Measurements from ENCODE around the gene PAX8. TPM values are rescaled to one million over a fixed set of nuclear protein-coding genes. Genes with fewer than 3 reads are reported as not detected.

PAX8 gene
- total and polyA plus RNA-seq, 2 experiments from 2014 or later = 0.21 to 0.32 TPM

DNA sequence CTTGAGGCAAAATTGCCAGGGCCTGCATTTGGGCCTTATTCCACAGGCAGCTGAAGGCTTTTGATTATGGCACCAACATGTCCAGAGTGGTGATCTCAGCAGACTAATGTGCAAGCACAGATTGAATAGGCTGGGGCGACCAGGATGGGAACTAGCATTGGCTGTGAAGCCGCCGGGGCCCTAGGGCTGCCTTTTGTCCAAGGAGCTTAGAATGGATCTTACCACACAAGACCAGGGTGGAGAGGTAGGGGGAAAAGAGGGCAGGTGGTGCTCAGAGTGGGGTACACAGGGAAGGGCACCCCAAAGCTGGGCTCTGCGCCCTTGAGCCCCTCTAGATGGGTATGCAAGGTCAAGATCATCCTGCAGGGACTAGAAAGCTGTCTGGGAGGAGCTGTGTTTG, 81.9 kb downstream of the PAX8 start (continued):
- TF ChIP-seq ZNF462 (CRISPR knock-in tag; IDR thresholded peaks at IDR 0.05) = no peak
- TF ChIP-seq STAT1 (IDR thresholded peaks at IDR 0.05; ENCODE audit: unreplicated experiment) = no peak
- TF ChIP-seq ZNF331 (CRISPR knock-in tag; IDR thresholded peaks at IDR 0.05; ENCODE audit: low read depth) = no peak
- TF ChIP-seq EZH2phosphoT487 (IDR thresholded peaks at IDR 0.05; ENCODE audit: unreplicated experiment) = no peak
- TF ChIP-seq, protein P1, sequence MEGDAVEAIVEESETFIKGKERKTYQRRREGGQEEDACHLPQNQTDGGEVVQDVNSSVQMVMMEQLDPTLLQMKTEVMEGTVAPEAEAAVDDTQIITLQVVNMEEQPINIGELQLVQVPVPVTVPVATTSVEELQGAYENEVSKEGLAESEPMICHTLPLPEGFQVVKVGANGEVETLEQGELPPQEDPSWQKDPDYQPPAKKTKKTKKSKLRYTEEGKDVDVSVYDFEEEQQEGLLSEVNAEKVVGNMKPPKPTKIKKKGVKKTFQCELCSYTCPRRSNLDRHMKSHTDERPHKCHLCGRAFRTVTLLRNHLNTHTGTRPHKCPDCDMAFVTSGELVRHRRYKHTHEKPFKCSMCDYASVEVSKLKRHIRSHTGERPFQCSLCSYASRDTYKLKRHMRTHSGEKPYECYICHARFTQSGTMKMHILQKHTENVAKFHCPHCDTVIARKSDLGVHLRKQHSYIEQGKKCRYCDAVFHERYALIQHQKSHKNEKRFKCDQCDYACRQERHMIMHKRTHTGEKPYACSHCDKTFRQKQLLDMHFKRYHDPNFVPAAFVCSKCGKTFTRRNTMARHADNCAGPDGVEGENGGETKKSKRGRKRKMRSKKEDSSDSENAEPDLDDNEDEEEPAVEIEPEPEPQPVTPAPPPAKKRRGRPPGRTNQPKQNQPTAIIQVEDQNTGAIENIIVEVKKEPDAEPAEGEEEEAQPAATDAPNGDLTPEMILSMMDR (conservative IDR thresholded peaks at IDR 0.05; ENCODE audit: low read depth in 2 of 2) = no peak

DNA sequence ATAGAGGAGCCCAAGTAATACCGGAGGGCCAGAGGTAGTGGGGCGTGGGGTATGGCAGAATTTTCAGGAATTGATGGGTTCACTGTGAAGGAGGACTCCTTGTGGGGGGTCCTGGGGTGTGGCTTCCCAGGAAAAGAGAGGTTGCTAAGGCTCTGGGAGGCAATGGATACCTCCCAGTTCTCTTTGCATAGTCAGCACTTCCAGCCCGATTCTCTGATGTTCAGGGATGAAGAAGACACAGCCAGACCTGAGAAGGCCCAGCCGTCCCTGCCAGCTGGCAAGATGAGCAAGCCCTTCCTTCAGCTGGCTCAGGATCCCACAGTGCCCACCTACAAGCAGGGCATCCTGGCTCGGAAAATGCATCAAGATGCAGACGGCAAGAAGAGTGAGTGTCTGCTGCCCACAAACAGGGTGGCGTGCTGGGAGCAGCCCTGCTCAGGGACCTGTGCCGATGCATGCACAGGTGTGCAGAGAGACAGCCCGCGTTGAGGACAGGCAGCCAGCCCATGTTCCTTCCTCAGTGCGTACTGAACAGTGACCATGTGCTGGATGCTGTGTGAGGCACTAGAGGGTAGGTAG, 82.7 kb downstream of the PAX8 start:
- no peak overlapping the region for H3K27ac Mint-ChIP-seq
- no peaks in the 10 kb centered on the region for H3K79me2 ChIP-seq (replicated peaks; ENCODE audit: insufficient read depth)
- H3F3A ChIP-seq (replicated peaks; ENCODE audit: low read depth) = no peaks in the 10 kb centered on the region
- no peak overlapping the region for H3K27ac ChIP-seq (ENCODE audit: low read depth)
- H3K9me3 Mint-ChIP-seq = no peaks in the 10 kb centered on the region
- no peak for ATAC-seq
- H3K4me3 Mint-ChIP-seq = no peak overlapping the region
- no peaks in the 10 kb centered on the region; the same call in 2 of the 3 replicates for H3K4me1 Mint-ChIP-seq
- no peaks in the 10 kb centered on the region for H4K20me1 ChIP-seq (replicated peaks; ENCODE audit: insufficient read depth)
- no peaks in the 10 kb centered on the region for H3K36me3 ChIP-seq (ENCODE audit: insufficient read depth)
- H3K27me3 Mint-ChIP-seq (ENCODE audit: insufficient read depth, low read depth, poor library complexity) = peaks cover 3% of the 10 kb centered on the region
- H3K4me2 ChIP-seq = no peak overlapping the region
- H3K4me3 ChIP-seq = no peak overlapping the region
- H2AFZ ChIP-seq = no peak overlapping the region
- no peak for DNase-seq (ENCODE audit: low spot score)
- no peaks in the 10 kb centered on the region for H3K4me1 ChIP-seq (ENCODE audit: insufficient read depth)
- no peaks in the 10 kb centered on the region for H3K27me3 ChIP-seq (ENCODE audit: insufficient read depth)
- H3K36me3 Mint-ChIP-seq (ENCODE audit: low read depth) = no peaks in the 10 kb centered on the region
- no peaks in the 10 kb centered on the region for H3K9me2 ChIP-seq (ENCODE audit: insufficient read depth)
- TF ChIP-seq STAT1 (IDR thresholded peaks at IDR 0.05; ENCODE audit: unreplicated experiment) = no peak
- TF ChIP-seq CREB1 (CRISPR knock-in tag; IDR thresholded peaks at IDR 0.05; ENCODE audit: low read depth) = no peak
- no peak for TF ChIP-seq ZNF114 (CRISPR knock-in tag; IDR thresholded peaks at IDR 0.05)
- TF ChIP-seq, protein P2, sequence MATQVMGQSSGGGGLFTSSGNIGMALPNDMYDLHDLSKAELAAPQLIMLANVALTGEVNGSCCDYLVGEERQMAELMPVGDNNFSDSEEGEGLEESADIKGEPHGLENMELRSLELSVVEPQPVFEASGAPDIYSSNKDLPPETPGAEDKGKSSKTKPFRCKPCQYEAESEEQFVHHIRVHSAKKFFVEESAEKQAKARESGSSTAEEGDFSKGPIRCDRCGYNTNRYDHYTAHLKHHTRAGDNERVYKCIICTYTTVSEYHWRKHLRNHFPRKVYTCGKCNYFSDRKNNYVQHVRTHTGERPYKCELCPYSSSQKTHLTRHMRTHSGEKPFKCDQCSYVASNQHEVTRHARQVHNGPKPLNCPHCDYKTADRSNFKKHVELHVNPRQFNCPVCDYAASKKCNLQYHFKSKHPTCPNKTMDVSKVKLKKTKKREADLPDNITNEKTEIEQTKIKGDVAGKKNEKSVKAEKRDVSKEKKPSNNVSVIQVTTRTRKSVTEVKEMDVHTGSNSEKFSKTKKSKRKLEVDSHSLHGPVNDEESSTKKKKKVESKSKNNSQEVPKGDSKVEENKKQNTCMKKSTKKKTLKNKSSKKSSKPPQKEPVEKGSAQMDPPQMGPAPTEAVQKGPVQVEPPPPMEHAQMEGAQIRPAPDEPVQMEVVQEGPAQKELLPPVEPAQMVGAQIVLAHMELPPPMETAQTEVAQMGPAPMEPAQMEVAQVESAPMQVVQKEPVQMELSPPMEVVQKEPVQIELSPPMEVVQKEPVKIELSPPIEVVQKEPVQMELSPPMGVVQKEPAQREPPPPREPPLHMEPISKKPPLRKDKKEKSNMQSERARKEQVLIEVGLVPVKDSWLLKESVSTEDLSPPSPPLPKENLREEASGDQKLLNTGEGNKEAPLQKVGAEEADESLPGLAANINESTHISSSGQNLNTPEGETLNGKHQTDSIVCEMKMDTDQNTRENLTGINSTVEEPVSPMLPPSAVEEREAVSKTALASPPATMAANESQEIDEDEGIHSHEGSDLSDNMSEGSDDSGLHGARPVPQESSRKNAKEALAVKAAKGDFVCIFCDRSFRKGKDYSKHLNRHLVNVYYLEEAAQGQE (IDR thresholded peaks at IDR 0.05; ENCODE audit: unreplicated experiment) = no peak
- TF ChIP-seq NANOG (IDR thresholded peaks at IDR 0.05; ENCODE audit: borderline replicate concordance) = no peak
- no peak for TF ChIP-seq ETS1 (IDR thresholded peaks at IDR 0.05)
- TF ChIP-seq JUNB (IDR thresholded peaks at IDR 0.05; ENCODE audit: unreplicated experiment) = no peak
- TF ChIP-seq POLR2AphosphoS5 (IDR thresholded peaks at IDR 0.05; ENCODE audit: low read depth) = no peak
- no peak for TF ChIP-seq EZH2phosphoT487 (IDR thresholded peaks at IDR 0.05; ENCODE audit: unreplicated experiment)
- no peak for TF ChIP-seq EZH2 (IDR thresholded peaks at IDR 0.05; ENCODE audit: low read depth, unreplicated experiment)

All from GM23338 (cell line).